ENCODE results near the gene SMG9. TPM values are rescaled to one million over a fixed set of nuclear protein-coding genes. Genes with fewer than 3 reads are reported as not detected.

Gene SMG9, protein sequence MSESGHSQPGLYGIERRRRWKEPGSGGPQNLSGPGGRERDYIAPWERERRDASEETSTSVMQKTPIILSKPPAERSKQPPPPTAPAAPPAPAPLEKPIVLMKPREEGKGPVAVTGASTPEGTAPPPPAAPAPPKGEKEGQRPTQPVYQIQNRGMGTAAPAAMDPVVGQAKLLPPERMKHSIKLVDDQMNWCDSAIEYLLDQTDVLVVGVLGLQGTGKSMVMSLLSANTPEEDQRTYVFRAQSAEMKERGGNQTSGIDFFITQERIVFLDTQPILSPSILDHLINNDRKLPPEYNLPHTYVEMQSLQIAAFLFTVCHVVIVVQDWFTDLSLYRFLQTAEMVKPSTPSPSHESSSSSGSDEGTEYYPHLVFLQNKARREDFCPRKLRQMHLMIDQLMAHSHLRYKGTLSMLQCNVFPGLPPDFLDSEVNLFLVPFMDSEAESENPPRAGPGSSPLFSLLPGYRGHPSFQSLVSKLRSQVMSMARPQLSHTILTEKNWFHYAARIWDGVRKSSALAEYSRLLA
- 15.6 TPM for polyA plus RNA-seq

DNA sequence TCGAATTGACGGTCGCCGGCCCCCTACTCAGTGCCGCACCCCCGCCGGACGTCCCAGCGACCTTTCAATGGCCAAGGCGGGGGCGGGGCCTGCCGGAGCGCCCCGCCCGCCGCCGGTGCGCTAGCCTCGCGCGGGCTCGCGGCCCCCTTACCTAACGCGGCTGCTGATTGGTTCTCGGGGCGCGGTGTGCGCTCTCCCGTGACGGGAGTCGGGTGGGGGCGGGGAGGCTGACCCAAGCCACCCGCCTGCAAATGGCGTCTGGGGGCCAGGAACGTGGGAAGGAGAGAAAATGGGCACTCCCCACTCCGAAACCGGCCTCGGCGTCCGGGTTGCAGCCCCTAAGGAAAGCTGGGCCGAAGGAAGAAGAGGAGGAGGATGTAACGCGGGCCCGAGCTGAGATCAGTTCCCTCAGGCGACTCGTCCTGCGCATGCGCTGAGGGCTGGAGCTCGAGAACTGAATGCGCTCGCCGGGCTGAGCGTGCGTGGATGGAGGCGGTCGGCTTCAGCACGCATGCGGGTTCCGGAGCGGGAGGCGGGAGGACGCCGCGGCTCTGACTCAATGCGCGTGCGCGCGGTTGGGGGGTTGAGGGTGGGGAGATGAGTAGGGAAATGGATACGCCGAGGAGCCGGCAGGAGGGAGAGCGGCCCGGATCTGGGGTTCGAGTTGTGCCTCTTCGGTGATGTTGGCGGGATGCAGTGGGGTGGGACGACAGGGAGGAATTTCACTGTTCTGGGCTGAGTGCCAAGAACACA lies at the start of gene SMG9:
TSS of gene SMG9 (minus strand) at position 460 of the 753 bp plus-strand sequence. CDS start 4,221 bp downstream, outside the sequence.
- Mint-ChIP-seq H3K4me1 (peaks cover 57 to 62% (median 59%) of the 10 kb centered on the region in 3 donors), H3K36me3 (peaks cover 7% of the 10 kb centered on the region), H3K27me3 (no peaks in the 10 kb centered on the region), H3K9me3 (no peaks in the 10 kb centered on the region), H3K27ac (peak within 1 kb of the TSS; percentile 99), H3K4me3 (peak within 1 kb of the TSS; percentile 93 to 99 (median 96))

DNA sequence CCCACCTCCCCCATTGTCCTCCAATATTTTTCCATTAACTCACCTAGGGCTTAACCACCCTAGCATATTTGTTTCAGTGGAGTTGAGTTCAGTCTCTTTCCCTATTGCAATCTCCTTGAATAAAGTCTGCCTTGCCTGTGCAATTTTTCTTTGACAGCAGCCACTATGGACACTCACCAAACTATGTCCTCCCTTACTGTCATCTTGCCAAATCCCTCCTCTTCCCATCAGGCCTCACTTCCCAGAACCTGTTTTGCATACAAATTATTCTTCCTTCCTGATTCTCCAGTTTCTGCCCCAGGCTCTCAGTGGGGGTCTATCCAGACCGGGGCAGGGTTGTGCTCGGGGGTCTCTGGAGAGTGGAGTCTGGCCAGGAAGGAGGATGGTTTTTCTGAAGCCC lies 49.7 kb upstream of the SMG9 start:
- Mint-ChIP-seq H3K9me3 (no peaks in the 10 kb centered on the region), H3K27ac (no peak overlapping the region), H3K4me3 (no peak overlapping the region), H3K36me3 (no peaks in the 10 kb centered on the region), H3K27me3 (peaks cover 6% of the 10 kb centered on the region), H3K4me1 (no peaks in the 10 kb centered on the region)

DNA sequence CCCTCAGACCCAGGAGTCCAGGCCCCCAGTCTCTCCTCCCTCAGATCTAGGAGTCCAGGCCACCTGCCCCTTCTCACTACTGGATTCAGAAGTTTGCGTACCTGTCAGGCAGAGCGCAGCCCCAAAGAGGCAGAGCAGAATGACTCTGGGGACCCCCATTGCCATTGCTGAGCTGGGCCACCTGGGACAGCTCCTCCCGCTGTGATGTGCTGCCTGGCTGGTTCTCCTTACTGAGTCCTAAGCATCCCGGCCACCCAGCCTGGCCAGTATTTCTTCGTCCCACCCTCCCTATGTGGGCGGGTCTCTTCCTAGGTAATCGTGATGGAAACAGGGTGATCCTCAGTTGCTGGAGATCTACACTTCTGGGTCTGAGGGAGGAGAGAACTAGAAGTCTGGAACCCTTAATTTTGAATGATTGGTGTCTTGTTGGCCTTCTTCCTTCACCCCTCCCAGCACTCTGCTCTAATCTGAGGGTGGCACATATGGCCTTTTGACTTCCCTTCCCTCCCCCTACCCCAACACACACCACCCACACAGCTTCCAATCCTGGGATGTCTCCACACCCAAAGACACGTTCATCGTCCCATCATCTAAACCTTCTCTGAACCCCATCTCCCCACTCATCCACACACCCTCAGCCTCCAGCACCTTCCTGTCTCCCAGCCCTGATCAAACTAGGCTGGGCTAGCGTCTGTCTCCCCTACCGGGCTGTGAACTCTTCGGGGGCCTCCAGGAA lies 47.6 kb upstream of the SMG9 start, which contains the start of gene LYPD5:
TSS of gene LYPD5 (minus strand) at position 232 of the 736 bp plus-strand sequence. CDS start at position 165, 67 bp downstream.
- no peaks in the 10 kb centered on the region for H3K9me3 Mint-ChIP-seq
- H3K27me3 Mint-ChIP-seq, result peaks cover 14% of the 10 kb centered on the region
- H3K4me1 Mint-ChIP-seq, result peaks cover 0 to 2% (median 0%) of the 10 kb centered on the region in 3 donors
- no peak within 1 kb of the TSS for H3K27ac Mint-ChIP-seq
- H3K36me3 Mint-ChIP-seq, result no peaks in the 10 kb centered on the region
- H3K4me3 Mint-ChIP-seq, result no peak within 1 kb of the TSS

DNA sequence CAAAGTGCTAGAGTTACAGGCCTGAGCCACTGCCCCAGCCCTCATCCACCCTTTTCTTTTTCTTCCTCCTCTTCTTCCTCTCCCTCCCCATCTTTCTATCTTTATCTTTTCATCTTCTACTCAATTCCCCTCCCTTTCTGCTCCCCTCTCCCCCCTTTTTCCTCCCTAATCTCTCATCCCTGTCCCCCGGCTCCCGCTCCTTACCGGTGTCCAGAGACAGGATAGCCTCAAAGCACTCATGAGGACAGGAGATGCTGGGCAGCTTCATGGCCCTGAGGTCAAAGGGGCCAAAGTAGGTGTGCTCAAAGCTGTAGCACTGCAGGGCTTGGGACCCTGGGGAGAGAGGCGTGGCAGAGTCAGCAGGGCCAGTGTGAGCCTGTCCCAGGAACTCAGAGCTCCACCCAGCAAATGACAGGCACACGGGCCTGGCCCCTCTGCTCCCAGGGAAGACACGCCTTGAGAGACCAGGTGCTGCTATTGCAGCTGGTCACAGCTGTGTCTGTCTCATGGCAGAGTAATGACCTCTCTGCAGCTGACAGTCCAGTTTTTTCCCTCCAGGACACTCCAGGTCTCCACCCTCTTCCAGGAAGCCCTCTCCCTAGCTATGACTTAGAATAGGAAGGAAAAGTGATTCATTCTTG lies 44.9 kb upstream of the SMG9 start:
- Mint-ChIP-seq H3K27me3 (peaks cover 25% of the 10 kb centered on the region), H3K9me3 (peaks cover 0 to 1% (median 0%) of the 10 kb centered on the region in 3 donors), H3K27ac (no peak overlapping the region), H3K4me3 (peak overlapping the region in 3 of 4 donors; percentile 58 to 85 (median 63)), H3K36me3 (no peaks in the 10 kb centered on the region), H3K4me1 (peaks cover 0 to 2% (median 0%) of the 10 kb centered on the region in 3 donors)

DNA sequence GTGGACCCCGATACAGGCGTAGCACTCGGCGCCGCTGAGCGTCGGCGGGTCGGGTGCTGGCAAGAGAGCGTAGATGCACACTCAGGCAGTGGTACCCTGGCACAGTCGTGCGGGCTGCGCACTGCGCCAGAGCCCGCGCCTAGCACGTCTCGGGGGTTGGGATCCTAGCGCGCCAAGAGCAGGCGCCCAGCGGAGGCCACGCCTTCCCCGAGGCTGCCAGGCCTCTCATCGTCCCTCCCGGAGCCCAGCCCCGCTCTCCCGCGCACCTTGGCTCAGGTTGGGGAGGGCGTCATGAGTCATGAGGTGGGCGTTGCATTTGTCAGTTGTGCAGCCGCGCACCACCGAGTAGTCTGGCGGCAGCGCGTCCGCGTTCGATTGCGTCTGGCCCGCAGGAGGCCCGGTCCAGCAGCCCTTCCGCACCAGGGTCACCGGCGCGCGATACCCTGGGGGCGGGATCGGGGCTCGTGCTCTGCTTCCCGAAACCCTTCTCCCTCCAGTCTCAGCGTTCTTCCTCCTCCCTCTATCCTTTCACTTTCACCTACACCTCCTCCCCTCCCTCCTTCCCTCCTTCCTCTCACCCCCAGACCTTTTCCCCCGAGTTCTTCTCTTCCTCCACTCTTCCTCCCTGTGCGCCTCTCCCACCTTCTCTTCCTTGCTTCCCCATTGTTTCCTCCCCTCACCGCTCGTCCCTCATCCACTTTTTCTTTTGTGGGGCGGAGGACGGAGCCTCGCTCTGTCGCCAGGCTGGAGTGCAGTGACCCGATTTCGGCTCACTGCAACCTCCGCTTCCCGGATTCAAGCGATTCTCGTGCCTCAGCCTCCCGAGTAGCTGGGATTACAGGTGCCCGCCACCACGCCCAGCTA lies 44.0 kb upstream of the SMG9 start:
- Mint-ChIP-seq H3K4me1 (peaks cover 0 to 2% (median 0%) of the 10 kb centered on the region in 3 donors), H3K36me3 (no peaks in the 10 kb centered on the region), H3K4me3 (peak overlapping the region in 3 of 4 donors; percentile 75 to 85 (median 77)), H3K9me3 (peaks cover 0 to 1% (median 0%) of the 10 kb centered on the region in 3 donors), H3K27ac (no peak overlapping the region), H3K27me3 (peaks cover 25% of the 10 kb centered on the region)

DNA sequence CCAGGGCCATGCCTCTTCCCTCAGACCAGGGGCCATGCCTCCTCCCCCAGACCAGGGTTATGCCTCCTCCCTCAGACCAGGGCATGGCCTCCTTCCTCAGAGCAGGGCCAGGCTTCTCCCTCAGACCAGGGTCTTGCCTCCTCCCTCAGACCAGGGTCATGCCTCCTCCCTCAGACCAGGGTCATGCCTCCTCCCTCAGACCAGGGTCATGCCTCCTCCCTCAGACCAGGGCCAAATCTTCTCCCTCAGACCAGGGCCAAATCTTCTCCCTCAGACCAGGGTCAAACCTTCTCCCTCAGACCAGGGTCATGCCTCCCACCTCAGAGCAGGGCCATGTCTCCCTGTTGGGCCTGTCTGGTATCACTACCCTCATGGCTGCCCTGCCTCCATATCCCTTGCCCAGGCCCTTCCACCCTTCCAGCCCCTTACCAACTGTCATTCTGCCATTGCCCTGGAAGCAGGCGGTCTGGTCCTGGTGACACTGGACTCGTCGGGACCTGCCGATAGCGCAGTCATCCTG lies 43.3 kb upstream of the SMG9 start:
- H3K27ac Mint-ChIP-seq, result no peak overlapping the region
- no peaks in the 10 kb centered on the region for H3K36me3 Mint-ChIP-seq
- peaks cover 28% of the 10 kb centered on the region for H3K27me3 Mint-ChIP-seq
- H3K4me3 Mint-ChIP-seq, result peak overlapping the region in 3 of 4 donors; percentile 44 to 85 (median 65)
- H3K9me3 Mint-ChIP-seq, result peaks cover 0 to 1% (median 0%) of the 10 kb centered on the region in 3 donors
- H3K4me1 Mint-ChIP-seq, result peaks cover 0 to 2% (median 0%) of the 10 kb centered on the region in 3 donors

DNA sequence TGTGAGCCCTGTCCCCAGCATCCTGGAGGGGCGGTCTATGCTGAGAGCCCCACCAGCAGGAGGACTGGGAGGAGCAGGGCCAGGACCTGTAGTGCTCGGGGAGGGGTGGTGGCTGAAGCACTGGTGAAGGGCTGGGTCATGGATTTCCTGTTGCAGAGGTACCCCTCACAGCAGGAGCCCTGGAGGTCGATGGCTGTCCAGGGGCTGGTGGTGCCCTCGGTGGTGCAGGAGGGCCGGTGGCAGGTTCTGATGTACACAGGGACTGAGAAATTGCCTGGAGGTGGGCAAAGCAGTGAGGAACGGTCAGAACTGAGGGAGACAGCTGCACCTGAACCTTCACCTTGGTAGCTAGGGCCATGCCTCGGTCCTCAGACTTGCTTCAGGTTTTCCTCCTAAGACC lies 42.8 kb upstream of the SMG9 start:
- Mint-ChIP-seq H3K4me1 (peaks cover 0 to 2% (median 0%) of the 10 kb centered on the region in 3 donors), H3K9me3 (peaks cover 0 to 1% (median 0%) of the 10 kb centered on the region in 3 donors), H3K27ac (no peak overlapping the region), H3K36me3 (no peaks in the 10 kb centered on the region), H3K27me3 (peaks cover 25% of the 10 kb centered on the region), H3K4me3 (peak overlapping the region in 1 of 4 donors; percentile 49)

DNA sequence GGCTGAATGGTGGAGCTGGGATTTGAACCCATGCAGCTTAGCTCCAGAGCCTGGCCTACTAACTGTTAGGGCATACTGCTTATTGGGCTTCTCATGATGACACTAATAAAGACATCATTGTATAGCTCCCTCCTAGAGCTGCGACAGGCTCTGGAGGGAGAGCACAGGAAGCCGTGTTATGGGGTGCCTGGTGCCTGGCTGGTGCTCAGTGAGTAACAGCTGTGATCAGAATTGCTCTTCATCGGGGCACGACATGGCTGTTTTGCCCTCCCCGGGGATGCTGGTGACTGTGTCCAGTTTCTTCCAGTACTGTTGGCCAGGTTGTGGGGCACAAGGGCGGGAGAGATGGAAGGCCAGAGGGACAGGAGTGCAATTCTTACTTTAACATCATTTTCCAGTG lies 42.4 kb upstream of the SMG9 start:
- H3K4me3 Mint-ChIP-seq, result peak overlapping the region in 2 of 4 donors; percentile 2 to 81
- H3K27ac Mint-ChIP-seq, result no peak overlapping the region
- no peaks in the 10 kb centered on the region for H3K36me3 Mint-ChIP-seq
- peaks cover 0 to 2% (median 0%) of the 10 kb centered on the region in 3 donors for H3K4me1 Mint-ChIP-seq
- peaks cover 25% of the 10 kb centered on the region for H3K27me3 Mint-ChIP-seq
- peaks cover 0 to 1% (median 0%) of the 10 kb centered on the region in 3 donors for H3K9me3 Mint-ChIP-seq

DNA sequence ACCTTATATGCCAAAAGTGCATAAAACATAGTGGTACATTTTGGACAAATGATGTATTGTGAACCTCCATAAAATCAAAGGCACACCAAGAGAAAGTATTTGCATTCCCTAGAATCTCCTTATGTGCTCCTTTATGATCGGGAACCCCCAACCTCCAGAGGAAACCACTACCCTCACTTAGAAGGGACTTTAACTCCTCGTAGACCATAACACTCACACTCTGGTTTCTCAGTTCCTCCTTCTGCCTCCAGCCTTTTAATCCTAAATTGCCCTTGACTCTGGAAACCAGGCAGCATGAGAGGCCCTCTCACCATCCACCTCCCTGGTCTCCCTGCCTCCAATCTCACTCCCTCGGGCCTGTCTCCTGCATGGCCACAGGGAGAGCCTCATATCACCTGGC lies 35.8 kb upstream of the SMG9 start:
- Mint-ChIP-seq H3K36me3 (no peaks in the 10 kb centered on the region), H3K27ac (peak overlapping the region in 1 of 3 donors; percentile 31)

DNA sequence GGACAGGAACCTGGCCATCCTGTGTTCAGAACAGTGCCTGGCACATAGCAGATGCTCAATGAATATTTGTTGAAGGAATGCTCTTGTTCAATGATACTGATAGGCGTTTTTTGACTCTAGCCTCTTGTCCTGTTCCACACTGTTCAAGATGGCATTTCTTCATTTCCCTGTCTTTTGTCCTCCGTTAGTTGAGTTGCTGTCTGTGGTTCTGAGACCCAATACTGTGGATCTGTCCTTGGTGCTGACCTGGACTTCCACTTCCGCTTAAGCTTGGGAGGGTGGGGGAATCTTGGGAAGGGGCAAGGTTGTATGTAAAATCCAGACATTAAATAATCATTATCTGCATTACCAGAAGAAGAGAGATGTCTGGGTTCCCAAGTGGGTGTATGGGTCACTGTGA lies 34.3 kb upstream of the SMG9 start:
- no peaks in the 10 kb centered on the region for H3K36me3 Mint-ChIP-seq
- no peaks in the 10 kb centered on the region for H3K9me3 Mint-ChIP-seq
- H3K4me3 Mint-ChIP-seq, result no peak overlapping the region
- no peak overlapping the region for H3K27ac Mint-ChIP-seq
- peaks cover 4% of the 10 kb centered on the region for H3K27me3 Mint-ChIP-seq
- peaks cover 9 to 13% (median 11%) of the 10 kb centered on the region in 3 donors for H3K4me1 Mint-ChIP-seq

More for the DNA sequence above, 35.8 kb upstream of the SMG9 start:
- Mint-ChIP-seq H3K9me3 (peaks cover 0 to 1% (median 0%) of the 10 kb centered on the region in 3 donors), H3K4me3 (no peak overlapping the region), H3K4me1 (peaks cover 0 to 3% (median 2%) of the 10 kb centered on the region in 3 donors), H3K27me3 (peaks cover 2% of the 10 kb centered on the region)

DNA sequence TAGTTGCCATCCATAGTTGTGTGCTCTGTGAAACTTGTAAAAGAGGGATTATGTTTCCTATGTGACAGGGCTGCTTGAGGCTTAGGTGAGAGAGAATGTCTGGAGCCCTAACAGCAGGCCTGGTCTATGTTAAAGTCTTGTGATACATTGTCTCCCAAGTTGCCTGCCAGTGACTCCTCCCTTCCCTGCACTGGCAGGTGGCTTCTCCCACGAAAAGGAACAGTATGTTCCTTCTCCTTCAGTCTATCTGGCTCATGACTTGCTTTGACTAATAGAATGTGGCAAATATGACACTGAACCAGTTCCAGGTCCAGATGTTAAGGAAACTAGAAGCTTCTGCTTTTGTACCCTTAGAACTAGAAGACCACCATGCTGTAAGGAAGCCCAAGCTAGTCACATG lies 31.9 kb upstream of the SMG9 start:
- H3K4me1 Mint-ChIP-seq, result peaks cover 10 to 29% (median 26%) of the 10 kb centered on the region in 3 donors
- peaks cover 2% of the 10 kb centered on the region for H3K27me3 Mint-ChIP-seq
- no peaks in the 10 kb centered on the region for H3K9me3 Mint-ChIP-seq
- no peak overlapping the region for H3K27ac Mint-ChIP-seq
- H3K36me3 Mint-ChIP-seq, result no peaks in the 10 kb centered on the region
- no peak overlapping the region for H3K4me3 Mint-ChIP-seq

DNA sequence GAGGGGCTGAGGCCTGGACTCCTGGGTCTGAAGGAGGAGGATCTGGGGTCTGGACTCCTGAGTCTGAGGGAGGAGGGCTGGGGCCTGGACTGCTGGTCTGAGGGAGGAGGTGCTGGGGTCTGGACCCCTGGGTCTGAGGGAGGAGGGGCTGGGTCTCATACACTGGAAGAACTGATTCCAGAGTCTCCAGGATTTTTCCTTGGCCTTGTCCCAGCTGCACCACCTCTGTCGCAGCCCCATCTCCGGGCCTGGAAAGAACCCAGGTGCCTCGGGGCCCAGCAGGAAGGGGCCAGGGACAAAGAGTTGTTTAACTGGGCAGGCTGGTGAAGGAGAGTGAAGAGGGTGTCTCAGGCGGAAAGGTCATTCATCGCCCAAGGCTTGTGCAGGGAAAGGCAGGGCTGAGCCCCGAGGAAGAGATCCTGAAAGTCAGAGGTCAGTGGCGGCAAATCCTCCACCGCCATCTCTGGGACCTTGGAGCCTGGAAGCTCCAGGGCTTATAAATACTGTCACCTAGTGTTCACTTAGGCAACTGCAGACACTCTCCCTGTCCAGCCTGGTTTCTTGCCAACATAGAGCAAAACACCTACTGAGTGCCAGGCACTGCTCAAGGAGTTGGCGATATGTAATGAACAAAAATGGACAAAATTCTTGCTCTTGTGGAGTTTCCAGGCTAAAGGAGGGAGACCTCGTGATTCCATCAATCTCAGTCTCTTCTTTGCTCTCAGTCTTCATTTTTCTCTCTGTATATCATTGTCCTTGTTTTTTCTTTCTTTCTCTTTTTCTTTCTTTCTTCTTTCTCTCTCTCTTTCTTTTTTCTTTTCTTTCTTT lies 30.4 kb upstream of the SMG9 start:
- Mint-ChIP-seq H3K27me3 (peaks cover 2% of the 10 kb centered on the region), H3K9me3 (no peaks in the 10 kb centered on the region), H3K36me3 (no peaks in the 10 kb centered on the region), H3K4me1 (peaks cover 14 to 33% (median 31%) of the 10 kb centered on the region in 3 donors), H3K27ac (peak overlapping the region; percentile 93 to 99 (median 94)), H3K4me3 (peak overlapping the region in 3 of 4 donors; percentile 85 to 87 (median 87))
